PC-3 (cell line): ENCODE data around the gene TMEM270.

ENCODE experiments used
- EZH2 ChIP-seq: fragments of 300-600 bp; sonication (generic); IDR thresholded peaks from one replicate; pipeline ENCODE4 v1.6.1; 2017; ENCODE audit warnings: antibody characterized with exemption, mild to moderate bottlenecking, low read length; ENCODE audit not compliant: unreplicated experiment
- EZH2phosphoT487 ChIP-seq: fragments of 300-600 bp; sonication (generic); IDR thresholded peaks from 2 replicates; pipeline ENCODE4 v1.6.1; 2018; ENCODE audit warnings: mild to moderate bottlenecking, antibody characterized with exemption, low read length, borderline replicate concordance

DNA sequence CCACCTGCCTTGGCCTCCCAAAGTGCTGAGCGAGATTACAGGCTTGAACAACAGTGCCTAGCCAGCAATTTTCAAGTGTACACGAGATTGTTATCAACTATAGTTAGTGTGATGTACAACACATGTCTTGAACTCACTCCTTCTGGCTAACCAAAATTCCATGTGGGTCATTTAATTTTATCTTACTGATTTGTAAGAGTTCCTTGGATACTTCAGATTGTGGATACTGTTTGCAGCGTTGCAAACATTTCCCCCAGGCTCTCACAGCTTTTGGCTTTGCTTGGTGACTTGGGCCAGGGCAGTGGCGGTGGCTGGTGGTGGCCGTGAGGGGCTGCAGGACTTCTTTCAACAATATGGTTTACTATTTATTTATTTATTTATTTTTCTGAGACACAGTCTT lies 8.5 kb upstream of the TMEM270 start:
- TF ChIP-seq EZH2phosphoT487 (no peak), EZH2 (no peak)
